ENCODE results near the gene PDS5A.

DNA sequence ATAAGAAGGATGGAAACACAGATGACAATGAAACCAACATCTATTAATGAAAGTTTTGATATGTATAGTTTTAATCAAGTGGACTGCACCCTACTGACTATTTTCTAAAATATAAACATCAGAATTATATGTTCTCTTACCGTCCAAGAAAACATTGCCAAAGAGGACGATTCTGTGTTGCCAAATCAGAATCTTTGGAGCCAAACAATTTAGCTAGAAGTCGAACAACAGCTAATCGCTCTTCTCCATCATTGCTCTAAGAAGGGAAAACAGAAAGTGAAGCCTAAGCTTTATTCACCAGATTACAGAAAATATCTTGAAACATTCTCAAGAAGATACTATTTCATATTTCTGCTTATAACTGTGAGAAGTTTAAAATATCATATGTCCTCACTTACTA, 64.2 kb downstream of the PDS5A start:
- TF ChIP-seq REST (IDR thresholded peaks at IDR 0.05; ENCODE audit: insufficient read depth in 1 of 2, low read depth in 2 of 2, low read length in 2 of 2) (no peak), POLR2AphosphoS5 (IDR thresholded peaks at IDR 0.05; ENCODE audit: low read depth, low read length) (no peak), SIN3A (IDR thresholded peaks at IDR 0.05; ENCODE audit: borderline replicate concordance, insufficient read depth, low read length) (no peak), TAF1 (IDR thresholded peaks at IDR 0.05; ENCODE audit: borderline replicate concordance, insufficient read depth, low read length) (no peak), FOXP2 (optimal IDR thresholded peaks at IDR 0.05; ENCODE audit: borderline replicate concordance, extremely low read depth, extremely low read length, insufficient read depth) (no peak)

All from PFSK-1 (cell line).